IMR-90 (cell line): ENCODE measurements around the gene ZMYM2. TPM values are rescaled to one million over a fixed set of nuclear protein-coding genes. Genes with fewer than 3 reads are reported as not detected.

Experiments
- ATAC-seq: fragments of 200-7000 bp; cut with Tn5 transposase; 2 replicates; pipeline ENCODE4 v1.9.1; 2020; ENCODE audit warnings: low read depth, mild to moderate bottlenecking, moderate library complexity
- BruUV-seq: library from RNA; stranded (reverse); fragments of 400-500 nt; replicated peaks from 2 replicates; lab custom pipeline; 2021; lab: Mats Ljungman, UMichigan
- CTCF ChIA-PET: fragments of 300-600 bp; formaldehyde crosslinking; extraction: SDS; loops from one replicate; lab custom pipeline; 2021; ENCODE audit warnings: antibody characterized with exemption; lab: Yijun Ruan, JAX
- POLR2A ChIA-PET: fragments of 300-600 bp; sonication (Branson Sonifier 250); formaldehyde crosslinking; loops from one replicate; lab custom pipeline; 2022; ENCODE audit warnings: antibody characterized with exemption; ENCODE audit not compliant: unreplicated experiment; lab: Charles Lee
- DNase-seq: peaks from one replicate; pipeline ENCODE4 v3.0.0; 2013
- H2AFZ ChIP-seq: replicated peaks from 2 replicates; pipeline ENCODE3; 2013; ENCODE audit warnings: low read length, mild to moderate bottlenecking; ENCODE audit not compliant: poor library complexity
- H2AK5ac ChIP-seq: 2 replicates; pipeline ENCODE4 v1.6.1; 2013; ENCODE audit warnings: low read depth, low read length, inconsistent platforms
- H2AK9ac ChIP-seq: replicated peaks from 2 replicates; pipeline ENCODE3; 2013; ENCODE audit warnings: mild to moderate bottlenecking, low read depth, low read length, moderate library complexity; ENCODE audit not compliant: poor library complexity
- H2BK120ac ChIP-seq: 2 replicates; pipeline ENCODE4 v1.6.1; 2013; ENCODE audit warnings: low read depth, low read length, inconsistent platforms
- H2BK15ac ChIP-seq: 3 replicates; pipeline ENCODE4 v1.6.1; 2013; ENCODE audit warnings: low read depth, low read length, inconsistent platforms
- H2BK20ac ChIP-seq: 2 replicates; pipeline ENCODE4 v1.6.1; 2013; ENCODE audit warnings: low read depth, mild to moderate bottlenecking, inconsistent platforms, low read length, moderate library complexity
- H2BK5ac ChIP-seq: 2 replicates; pipeline ENCODE4 v1.6.1; 2013; ENCODE audit warnings: mild to moderate bottlenecking, low read depth, low read length, inconsistent platforms; ENCODE audit not compliant: poor library complexity, severe bottlenecking
- H3K14ac ChIP-seq: replicated peaks from 2 replicates; pipeline ENCODE4 v1.6.1; 2013; ENCODE audit warnings: low read depth, low read length, inconsistent platforms
- H3K18ac ChIP-seq: 2 replicates; pipeline ENCODE4 v1.6.1; 2013; ENCODE audit warnings: low read depth, low read length, control low read depth
- H3K23ac ChIP-seq: 2 replicates; pipeline ENCODE4 v1.6.1; 2013; ENCODE audit warnings: low read depth, low read length, inconsistent platforms
- H3K27ac ChIP-seq: 2 replicates; pipeline ENCODE4 v1.5.1; 2013; ENCODE audit warnings: mild to moderate bottlenecking, control low read depth, low read length; ENCODE audit not compliant: insufficient read depth
- H3K27me3 ChIP-seq: 2 replicates; pipeline ENCODE4 v1.6.1; 2013; ENCODE audit warnings: low read length; ENCODE audit not compliant: control insufficient read depth, insufficient read depth
- H3K36me3 ChIP-seq: 2 replicates; pipeline ENCODE4 v1.6.1; 2013; ENCODE audit warnings: low read length, mixed read lengths; ENCODE audit not compliant: control insufficient read depth, insufficient read depth
- H3K4ac ChIP-seq: 2 replicates; pipeline ENCODE4 v1.6.1; 2013; ENCODE audit warnings: low read depth, low read length, inconsistent platforms
- H3K4me1 ChIP-seq: 2 replicates; pipeline ENCODE4 v1.6.1; 2013; ENCODE audit warnings: low read length, mixed read lengths; ENCODE audit not compliant: control insufficient read depth, insufficient read depth
- H3K4me2 ChIP-seq: 2 replicates; pipeline ENCODE4 v1.6.1; 2013; ENCODE audit warnings: low read depth, mild to moderate bottlenecking, control low read depth, low read length, moderate library complexity
- H3K4me3 ChIP-seq: 2 replicates; pipeline ENCODE4 v1.5.1; 2013; ENCODE audit warnings: low read depth, mild to moderate bottlenecking, control low read depth, low read length, moderate library complexity; ENCODE audit not compliant: insufficient read depth
- H3K56ac ChIP-seq: 2 replicates; pipeline ENCODE4 v1.6.1; 2013; ENCODE audit warnings: low read length, inconsistent platforms; ENCODE audit not compliant: insufficient read depth; ENCODE audit errors: extremely low read depth
- H3K79me1 ChIP-seq, 2 experiments: 2 replicates each; pipeline ENCODE4 v1.6.1; 2013; ENCODE audit warnings: low read length in 2 of 2, inconsistent platforms in 1 of 2, low read depth in 1 of 2
- H3K9ac ChIP-seq: 2 replicates; pipeline ENCODE4 v1.6.1; 2013; ENCODE audit warnings: low read depth, low read length, control low read depth
- H3K9me1 ChIP-seq: 2 replicates; pipeline ENCODE4 v1.6.1; 2013; ENCODE audit warnings: low read length, inconsistent platforms; ENCODE audit not compliant: insufficient read depth
- H3K9me3 ChIP-seq: 2 replicates; pipeline ENCODE4 v1.6.1; 2013; ENCODE audit warnings: low read length; ENCODE audit not compliant: control insufficient read depth, insufficient read depth
- H4K20me1 ChIP-seq: 2 replicates; pipeline ENCODE4 v1.6.1; 2013; ENCODE audit warnings: low read length, inconsistent platforms; ENCODE audit not compliant: insufficient read depth
- H4K5ac ChIP-seq: 2 replicates; pipeline ENCODE4 v1.6.1; 2013; ENCODE audit warnings: mild to moderate bottlenecking, low read depth, low read length, control low read depth
- H4K8ac ChIP-seq, 2 experiments: 2 replicates each; pipeline ENCODE4 v1.6.1; 2013; ENCODE audit warnings: low read depth in 2 of 2, low read length in 2 of 2, control low read depth in 1 of 2, inconsistent platforms in 1 of 2
- H4K91ac ChIP-seq: 2 replicates; pipeline ENCODE4 v1.6.1; 2013; ENCODE audit warnings: low read depth, low read length, inconsistent platforms; ENCODE audit not compliant: insufficient read depth
- BHLHE40 ChIP-seq: fragments of 150-350 bp; IDR thresholded peaks from 2 replicates; pipeline ENCODE4 v1.6.1; 2016; ENCODE audit warnings: mild to moderate bottlenecking, low read depth, low read length
- CEBPB ChIP-seq: IDR thresholded peaks from 2 replicates; pipeline ENCODE4 v1.6.1; 2012; ENCODE audit warnings: low read depth, low read length, improper control_type of control experiment
- CHD1 ChIP-seq: IDR thresholded peaks from 2 replicates; pipeline ENCODE4 v1.6.1; 2012; ENCODE audit warnings: low read depth, low read length, improper control_type of control experiment
- CTCF ChIP-seq: conservative IDR thresholded peaks from 2 replicates; pipeline ENCODE4 v1.5.1; 2012; ENCODE audit warnings: mild to moderate bottlenecking, low read depth, low read length, improper control_type of control experiment
- ELK1 ChIP-seq: fragments of 150-350 bp; IDR thresholded peaks from 2 replicates; pipeline ENCODE4 v1.6.1; 2016; ENCODE audit warnings: low read depth, mild to moderate bottlenecking, low read length, moderate library complexity, borderline replicate concordance
- FOS ChIP-seq: fragments of 150-350 bp; IDR thresholded peaks from 2 replicates; pipeline ENCODE4 v1.6.1; 2016; ENCODE audit warnings: low read depth, low read length
- MAFK ChIP-seq: IDR thresholded peaks from 2 replicates; pipeline ENCODE4 v1.6.1; 2012; ENCODE audit warnings: low read depth, low read length, improper control_type of control experiment
- MAZ ChIP-seq: IDR thresholded peaks from 2 replicates; pipeline ENCODE4 v1.6.1; 2012; ENCODE audit warnings: low read depth, mild to moderate bottlenecking, low read length, improper control_type of control experiment, moderate library complexity, borderline replicate concordance
- MXI1 ChIP-seq: IDR thresholded peaks from 2 replicates; pipeline ENCODE4 v1.6.1; 2012; ENCODE audit warnings: low read depth, mild to moderate bottlenecking, low read length, moderate library complexity, borderline replicate concordance
- NFE2L2 ChIP-seq: fragments of 150-350 bp; IDR thresholded peaks from 2 replicates; pipeline ENCODE4 v1.6.1; 2016; ENCODE audit warnings: low read depth, mild to moderate bottlenecking, low read length
- POLR2A ChIP-seq: IDR thresholded peaks from 2 replicates; pipeline ENCODE4 v1.6.1; 2012; ENCODE audit warnings: mild to moderate bottlenecking, low read depth, low read length
- RAD21 ChIP-seq: IDR thresholded peaks from 2 replicates; pipeline ENCODE4 v1.6.1; 2012; ENCODE audit warnings: low read length, improper control_type of control experiment
- RCOR1 ChIP-seq: IDR thresholded peaks from 2 replicates; pipeline ENCODE4 v1.6.1; 2012; ENCODE audit warnings: mild to moderate bottlenecking, low read length, improper control_type of control experiment; ENCODE audit not compliant: insufficient replicate concordance
- RFX5 ChIP-seq: IDR thresholded peaks from 2 replicates; pipeline ENCODE4 v1.8.0; 2012; ENCODE audit warnings: low read depth, mild to moderate bottlenecking, low read length, moderate library complexity
- SMC3 ChIP-seq: fragments of 150-350 bp; IDR thresholded peaks from 2 replicates; pipeline ENCODE4 v1.6.1; 2016; ENCODE audit warnings: low read depth, mild to moderate bottlenecking, antibody characterized with exemption, low read length, moderate library complexity
- USF2 ChIP-seq: fragments of 150-350 bp; IDR thresholded peaks from 2 replicates; pipeline ENCODE4 v1.6.1; 2017; ENCODE audit warnings: mild to moderate bottlenecking, antibody characterized with exemption, low read length, low read depth
- WGBS, 2 experiments: methylation state at CpG; one replicate each; pipeline versions ENCODE4 v1.1.5 to v1.1.7; 2013; ENCODE audit warnings: missing lambda C conversion rate in 2 of 2; ENCODE audit not compliant: insufficient read length in 1 of 2; ENCODE audit errors: extremely low coverage in 2 of 2; 5-methylcytosine and 5-hydroxymethylcytosine counted together
- dilution Hi-C: fragments of 300-500 bp; cut with HindIII; formaldehyde crosslinking; loops from one replicate; pipeline ENCODE4 v1.14.3; 2018; ENCODE audit warnings: low sequenced_read_pairs; ENCODE audit not compliant: unreplicated experiment
- in situ Hi-C: fragments of 300-500 bp; cut with MboI; formaldehyde crosslinking; loops from 3 replicates; pipeline ENCODE4 v1.14.3; 2019; ENCODE audit warnings: low sequenced_read_pairs, inconsistent platforms, mixed read lengths
- intact Hi-C: fragments of 100-400 bp; cut with micrococcal nuclease; formaldehyde crosslinking; loops from 2 replicates; pipeline ENCODE4 v1.10.0; 2022
- polyA plus RNA-seq, 3 experiments: library from polyadenylated mRNA; depleted of rRNA; stranded (reverse); fragments of >200 nt; gene quantifications; 2 replicates each; pipeline ENCODE4 v1.2.3, GENCODE V29; 2012; ENCODE audit warnings: low replicate concordance in 1 of 3
- total RNA-seq: library from RNA; depleted of rRNA; stranded (reverse); fragments of >200 nt; gene quantifications from 2 replicates; pipeline ENCODE4 v1.2.3, GENCODE V29; 2012

The ZMYM2 gene
- total and polyA plus RNA-seq, 2 of the 4 experiments (the other 2 are of a cell fraction) = 15.7 to 51.1 TPM

GRCh38 chr13:20028953-20029352 is 70.4 kb downstream of the ZMYM2 start:
- H2AK5ac ChIP-seq = no peak overlapping the region

More at GRCh38 chr13:20028953-20029352, 70.4 kb downstream of the ZMYM2 start:
- no peak overlapping the region for H3K4ac ChIP-seq
- no peak overlapping the region for H3K18ac ChIP-seq
- dilution Hi-C loops (no loop called here), in situ Hi-C loops (no loop called here), intact Hi-C loops (no loop called here)
- no peak overlapping the region for H3K4me2 ChIP-seq
- no peaks in the 10 kb centered on the region for H3K9me3 ChIP-seq
- H4K91ac ChIP-seq = no peak overlapping the region
- no TSS peak for BruUV-seq
- POLR2A ChIA-PET = no interaction called here
- H2BK20ac ChIP-seq = no peak overlapping the region
- no peaks in the 10 kb centered on the region for H4K20me1 ChIP-seq
- H3K23ac ChIP-seq = no peak overlapping the region
- H2BK5ac ChIP-seq = no peak overlapping the region
- CTCF ChIA-PET = no interaction called here
- no peak overlapping the region for H3K4me3 ChIP-seq
- no peaks in the 10 kb centered on the region for H3K27me3 ChIP-seq
- H3K56ac ChIP-seq = no peak overlapping the region
- no peaks in the 10 kb centered on the region for H3K9me1 ChIP-seq
- DNase-seq (no peak), ATAC-seq (no peak)
- H3K36me3 ChIP-seq = peaks cover 29% of the 10 kb centered on the region
- H2BK120ac ChIP-seq = no peak overlapping the region
- no peak overlapping the region for H4K5ac ChIP-seq
- no peak overlapping the region for H3K14ac ChIP-seq
- no peak overlapping the region for H2BK15ac ChIP-seq
- no peaks in the 10 kb centered on the region for H3K4me1 ChIP-seq
- H3K9ac ChIP-seq = no peak overlapping the region
- peaks cover 6 to 10% of the 10 kb centered on the region in 2 experiments; a peak in 3 of 4 replicates for H3K79me1 ChIP-seq
- WGBS, 2 experiments = no CpG with 5 or more reads among the region's 4 CpGs
- H2AK9ac ChIP-seq = no peak overlapping the region
- H4K8ac ChIP-seq = no peak overlapping the region
- TF ChIP-seq SMC3 (no peak), NFE2L2 (no peak), CHD1 (no peak), RFX5 (no peak), MAZ (no peak), RAD21 (no peak), MAFK (no peak), MXI1 (no peak), USF2 (no peak), CTCF (no peak), CEBPB (no peak), BHLHE40 (no peak), ELK1 (no peak), POLR2A (no peak), RCOR1 (no peak), FOS (no peak)
- no peak overlapping the region for H2AFZ ChIP-seq
- no peak overlapping the region for H3K27ac ChIP-seq
